ENCODE measurements around the gene BTBD6.

BTBD6 gene

GRCh38 chr14:105226198-105226597, 22.1 kb upstream of the BTBD6 start:
- no peak for DNase-seq (ENCODE audit: low read depth)
- no peak overlapping the region for H3K4me3 ChIP-seq (ENCODE audit: low read depth, low read length)

GRCh38 chr14:105227346-105227745, 21.0 kb upstream of the BTBD6 start:
- no peak for DNase-seq (ENCODE audit: low read depth)
- H3K4me3 ChIP-seq (ENCODE audit: low read depth, low read length): no peak overlapping the region

GRCh38 chr14:105228562-105228961, 19.8 kb upstream of the BTBD6 start:
- no peak overlapping the region for H3K4me3 ChIP-seq (ENCODE audit: low read depth, low read length)
- DNase-seq (ENCODE audit: low read depth): no peak

- H3K4me3 ChIP-seq (ENCODE audit: low read depth, low read length): no peak overlapping the region
- DNase-seq (ENCODE audit: low read depth): no peak
Measured at GRCh38 chr14:105229099-105229655, 19.2 kb upstream of the BTBD6 start.

- no peak overlapping the region for H3K4me3 ChIP-seq (ENCODE audit: low read depth, low read length)
- DNase-seq (ENCODE audit: low read depth): no peak
Measured at GRCh38 chr14:105240811-105241576, 7.3 kb upstream of the BTBD6 start.

GRCh38 chr14:105241641-105242040, 6.7 kb upstream of the BTBD6 start:
- no peak overlapping the region for H3K4me3 ChIP-seq (ENCODE audit: low read depth, low read length)
- no peak for DNase-seq (ENCODE audit: low read depth)

GRCh38 chr14:105244334-105244733, 4.0 kb upstream of the BTBD6 start:
- no peak for DNase-seq (ENCODE audit: low read depth)
- no peak overlapping the region for H3K4me3 ChIP-seq (ENCODE audit: low read depth, low read length)

- H3K4me3 ChIP-seq (ENCODE audit: low read depth, low read length): no peak overlapping the region
- no peak for DNase-seq (ENCODE audit: low read depth)
Measured at GRCh38 chr14:105247026-105247425, 1.3 kb upstream of the BTBD6 start.

GRCh38 chr14:105247715-105248367, 492 bp upstream of the BTBD6 start:
- DNase-seq (ENCODE audit: low read depth): no peak
- peak overlapping the region; percentile 53 for H3K4me3 ChIP-seq (ENCODE audit: low read depth, low read length)

GRCh38 chr14:105249182-105250007, 1.1 kb downstream of the BTBD6 start:
- DNase-seq (ENCODE audit: low read depth): no peak
- peak overlapping the region; percentile 54 for H3K4me3 ChIP-seq (ENCODE audit: low read depth, low read length)

GRCh38 chr14:105250008-105250366, 1.7 kb downstream of the BTBD6 start:
- no peak overlapping the region for H3K4me3 ChIP-seq (ENCODE audit: low read depth, low read length)
- DNase-seq (ENCODE audit: low read depth): no peak

- no peak for DNase-seq (ENCODE audit: low read depth)
- no peak overlapping the region for H3K4me3 ChIP-seq (ENCODE audit: low read depth, low read length)
Measured at GRCh38 chr14:105250986-105251385, 2.7 kb downstream of the BTBD6 start.

GRCh38 chr14:105251920-105252319, 3.6 kb downstream of the BTBD6 start:
- DNase-seq (ENCODE audit: low read depth): no peak
- no peak overlapping the region for H3K4me3 ChIP-seq (ENCODE audit: low read depth, low read length)

- H3K4me3 ChIP-seq (ENCODE audit: low read depth, low read length): no peak overlapping the region
- no peak for DNase-seq (ENCODE audit: low read depth)
Measured at GRCh38 chr14:105252552-105253328, 4.4 kb downstream of the BTBD6 start.

GRCh38 chr14:105253329-105253682, 5.0 kb downstream of the BTBD6 start:
- no peak overlapping the region for H3K4me3 ChIP-seq (ENCODE audit: low read depth, low read length)
- no peak for DNase-seq (ENCODE audit: low read depth)

GRCh38 chr14:105255021-105255507, 6.7 kb downstream of the BTBD6 start:
- H3K4me3 ChIP-seq (ENCODE audit: low read depth, low read length): no peak overlapping the region
- peak; percentile 47 for DNase-seq (ENCODE audit: low read depth)

GRCh38 chr14:105256292-105256960, 8.1 kb downstream of the BTBD6 start:
- DNase-seq (ENCODE audit: low read depth): no peak

GRCh38 chr14:105257464-105257863, 9.1 kb downstream of the BTBD6 start:
- no peak overlapping the region for H3K4me3 ChIP-seq (ENCODE audit: low read depth, low read length)
- DNase-seq (ENCODE audit: low read depth): no peak

More at GRCh38 chr14:105256292-105256960, 8.1 kb downstream of the BTBD6 start:
- H3K4me3 ChIP-seq (ENCODE audit: low read depth, low read length): no peak overlapping the region

- no peak for DNase-seq (ENCODE audit: low read depth)
Measured at GRCh38 chr14:105258846-105259245, 10.5 kb downstream of the BTBD6 start.

More at GRCh38 chr14:105258846-105259245, 10.5 kb downstream of the BTBD6 start:
- H3K4me3 ChIP-seq (ENCODE audit: low read depth, low read length): no peak overlapping the region

All from skeletal muscle cell (primary cell).